ENCODE data around the gene SMIM43. TPM values are rescaled to one million over a fixed set of nuclear protein-coding genes. Genes with fewer than 3 reads are reported as not detected.
"Not testable (repeated sequence)": the region's sequence is repeated elsewhere in the genome, so short reads cannot be mapped to it uniquely, and the experiment has no call there.

Gene SMIM43
- total RNA-seq, 1 donor from 2014 or later = not detected

- intact Hi-C loops (cut with DNase I) = no loop called here
- ATAC-seq (peak; percentile 44), DNase-seq (ENCODE audit: missing footprints) (no peak)
Measured at GRCh38 chr4:121785479-121785878, 20.5 kb upstream of the SMIM43 start.

- intact Hi-C loops (cut with DNase I) = no loop called here
- DNase-seq (ENCODE audit: missing footprints) (no peak), ATAC-seq (peak; percentile 71)
Measured at GRCh38 chr4:121784975-121785374, 20.0 kb upstream of the SMIM43 start.

- intact Hi-C loops (cut with DNase I) = no loop called here
- DNase-seq (ENCODE audit: missing footprints) (no peak), ATAC-seq (no peak)
Measured at GRCh38 chr4:121784401-121784800, 19.4 kb upstream of the SMIM43 start.

- no peak for ATAC-seq
- intact Hi-C loops (cut with DNase I) = no loop called here
- no peak for DNase-seq (ENCODE audit: missing footprints)
Measured at GRCh38 chr4:121783210-121783609, 18.2 kb upstream of the SMIM43 start.

GRCh38 chr4:121778991-121779628 lies 14.1 kb upstream of the SMIM43 start:
- no peak for DNase-seq (ENCODE audit: missing footprints)
- intact Hi-C loops (cut with DNase I) = no loop called here
- peak; percentile 65 for ATAC-seq

- DNase-seq (ENCODE audit: missing footprints) (no peak), ATAC-seq (no peak)
- intact Hi-C loops (cut with DNase I) = no loop called here
Measured at GRCh38 chr4:121777625-121778024, 12.7 kb upstream of the SMIM43 start.

- intact Hi-C loops (cut with DNase I) = no loop called here
- ATAC-seq (no peak), DNase-seq (ENCODE audit: missing footprints) (no peak)
Measured at GRCh38 chr4:121776610-121777401, 11.8 kb upstream of the SMIM43 start.

- ATAC-seq (no peak), DNase-seq (ENCODE audit: missing footprints) (no peak)
- intact Hi-C loops (cut with DNase I) = no loop called here
Measured at GRCh38 chr4:121773883-121774282, 8.9 kb upstream of the SMIM43 start.

- ATAC-seq (no peak), DNase-seq (ENCODE audit: missing footprints) (no peak)
- intact Hi-C loops (cut with DNase I) = no loop called here
Measured at GRCh38 chr4:121771869-121772268, 6.9 kb upstream of the SMIM43 start.

GRCh38 chr4:121769341-121769740 lies 4.4 kb upstream of the SMIM43 start:
- no peak for ATAC-seq
- intact Hi-C loops (cut with DNase I) = no loop called here
- no peak for DNase-seq (ENCODE audit: missing footprints)

- ATAC-seq = no peak
- DNase-seq (ENCODE audit: missing footprints) = no peak
- intact Hi-C loops (cut with DNase I) = no loop called here
Measured at GRCh38 chr4:121767166-121767565, 2.2 kb upstream of the SMIM43 start.

- no peak for DNase-seq (ENCODE audit: missing footprints)
- no peak for ATAC-seq
- intact Hi-C loops (cut with DNase I) = no loop called here
Measured at GRCh38 chr4:121765971-121766538, 1.1 kb upstream of the SMIM43 start.

- ATAC-seq (no peak), DNase-seq (ENCODE audit: missing footprints) (no peak)
- intact Hi-C loops (cut with DNase I) = no loop called here
Measured at GRCh38 chr4:121765368-121765705, 373 bp upstream of the SMIM43 start.

DNA sequence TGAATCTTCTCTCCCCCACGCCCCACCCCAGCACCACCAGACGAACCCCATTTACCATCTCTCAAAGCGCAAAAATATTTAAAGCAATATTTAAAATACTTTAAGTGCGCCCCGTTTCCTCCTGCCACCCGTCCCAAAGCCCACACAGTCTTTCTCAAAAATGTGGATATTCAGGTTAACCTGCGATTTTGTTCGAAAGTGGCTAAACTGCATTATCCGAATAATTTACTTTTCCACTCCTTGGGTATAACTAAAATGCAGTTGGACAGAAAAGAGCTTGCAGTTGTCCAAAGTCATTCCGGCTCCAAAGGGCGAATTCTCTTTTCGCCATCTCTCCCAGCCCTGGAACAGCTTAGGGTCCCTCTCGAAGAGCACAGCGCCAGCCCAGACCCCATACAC lies 662 bp downstream of the SMIM43 start:
- DNase-seq (ENCODE audit: missing footprints) (no peak), ATAC-seq (no peak)
- intact Hi-C loops (cut with DNase I) = no loop called here

GRCh38 chr4:121760205-121760604 lies 4.8 kb downstream of the SMIM43 start:
- DNase-seq (ENCODE audit: missing footprints) = no peak
- intact Hi-C loops (cut with DNase I) = no loop called here

GRCh38 chr4:121758925-121759568 lies 5.9 kb downstream of the SMIM43 start:
- no peak for DNase-seq (ENCODE audit: missing footprints)
- intact Hi-C loops (cut with DNase I) = no loop called here
- ATAC-seq = no peak

More at GRCh38 chr4:121760205-121760604, 4.8 kb downstream of the SMIM43 start:
- ATAC-seq = no peak

DNA sequence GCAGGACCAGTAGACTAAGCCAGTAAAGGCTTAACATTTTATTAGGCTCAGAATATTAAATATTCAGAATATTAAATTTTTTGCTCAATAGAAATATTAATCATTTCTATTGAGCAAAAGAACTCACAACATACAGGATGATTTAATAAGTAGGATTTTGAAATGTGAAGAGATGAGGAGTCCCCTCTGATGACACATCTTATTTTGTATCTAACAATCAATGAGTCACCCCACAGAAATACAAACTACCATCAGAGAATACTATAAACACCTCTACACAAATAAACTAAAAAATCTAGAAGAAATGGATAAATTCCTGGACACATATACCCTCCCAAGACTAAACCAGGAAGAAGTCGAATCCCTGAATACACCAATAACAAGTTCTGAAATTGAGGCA lies 12.8 kb downstream of the SMIM43 start:
- intact Hi-C loops (cut with DNase I); DNase-seq (ENCODE audit: missing footprints): not testable (repeated sequence)

GRCh38 chr4:121749225-121749624 lies 15.7 kb downstream of the SMIM43 start:
- intact Hi-C loops (cut with DNase I) = no loop called here
- ATAC-seq = no peak
- no peak for DNase-seq (ENCODE audit: missing footprints)

More for the DNA sequence above, 12.8 kb downstream of the SMIM43 start:
- not testable (repeated sequence) for ATAC-seq

- ATAC-seq (no peak), DNase-seq (ENCODE audit: missing footprints) (no peak)
- intact Hi-C loops (cut with DNase I) = no loop called here
Measured at GRCh38 chr4:121742794-121743193, 22.2 kb downstream of the SMIM43 start.

DNA sequence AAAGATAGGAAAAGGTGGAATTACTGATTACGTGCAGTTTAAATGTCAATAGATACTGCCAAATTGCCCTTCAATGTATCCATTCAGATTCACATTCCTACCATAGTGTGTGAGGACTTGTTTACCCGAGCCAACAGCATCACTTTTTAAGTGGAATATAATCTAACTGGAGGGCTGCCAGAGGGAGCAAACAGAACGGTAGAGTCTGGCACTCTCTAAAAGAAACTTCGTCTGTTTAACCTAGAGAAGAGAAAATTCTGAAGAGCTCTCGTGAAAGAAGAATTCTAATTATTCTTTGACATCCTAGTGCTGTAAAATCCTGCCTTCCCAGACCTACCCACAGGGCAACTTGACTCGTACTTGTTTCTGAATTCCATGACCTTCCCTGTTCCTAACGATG lies 23.2 kb downstream of the SMIM43 start:
- DNase-seq (ENCODE audit: missing footprints) (no peak), ATAC-seq (peak; percentile 56)
- intact Hi-C loops (cut with DNase I) = no loop called here

Data from Right ventricle myocardium inferior (tissue), 1 donor.